Keratinocyte (primary cell): ENCODE measurements around the gene MCOLN2. TPM values are rescaled to one million over a fixed set of nuclear protein-coding genes. Genes with fewer than 3 reads are reported as not detected.

Experiments
- DNase-seq: peaks from one replicate; pipeline ENCODE4 v3.0.0-alpha.2; 2011; ENCODE audit warnings: low read depth, missing footprints, low spot score
- FAIRE-seq: peaks from 2 replicates; lab custom pipeline; 2011; peaks lifted over from hg19 to GRCh38; lab: Jason Lieb, UNC
- H2AFZ ChIP-seq: 2 replicates; pipeline ENCODE4 v1.6.0; 2012; ENCODE audit warnings: low read length, control low read depth, inconsistent platforms; ENCODE audit not compliant: control insufficient read depth
- H3K27ac ChIP-seq: 2 replicates; pipeline ENCODE4 v1.5.1; 2011; ENCODE audit warnings: low read length; ENCODE audit not compliant: control insufficient read depth, insufficient read depth
- H3K27me3 ChIP-seq: 3 replicates; pipeline ENCODE4 v1.6.0; 2011; ENCODE audit warnings: low read length; ENCODE audit not compliant: control insufficient read depth, insufficient read depth; ENCODE audit errors: extremely low read depth
- H3K36me3 ChIP-seq, 2 experiments: 2 replicates in 1 of 2; 3 replicates in 1 of 2; pipeline ENCODE4 v1.5.1; 2011; ENCODE audit warnings: low read length in 2 of 2, mild to moderate bottlenecking in 1 of 2; ENCODE audit not compliant: control insufficient read depth in 2 of 2, insufficient read depth in 2 of 2; ENCODE audit errors: extremely low read depth in 1 of 2
- H3K4me1 ChIP-seq: 3 replicates; pipeline ENCODE4 v1.5.1; 2011; ENCODE audit warnings: low read length; ENCODE audit not compliant: control insufficient read depth, insufficient read depth; ENCODE audit errors: extremely low read depth
- H3K4me2 ChIP-seq: 3 replicates; pipeline ENCODE4 v1.6.0; 2011; ENCODE audit warnings: low read depth, low read length; ENCODE audit not compliant: control insufficient read depth, insufficient read depth; ENCODE audit errors: extremely low read depth
- H3K4me3 ChIP-seq, 3 experiments: fragments of 200-600 bp in 1 of 3; sonication (generic) in 1 of 3; 2 replicates in 2 of 3; 3 replicates in 1 of 3; pipeline ENCODE4 v1.5.1; 2011 to 2016; ENCODE audit warnings: low read length in 3 of 3, mild to moderate bottlenecking in 3 of 3, control low read depth in 2 of 3, inconsistent platforms in 1 of 3, low read depth in 1 of 3, mixed read lengths in 1 of 3, mixed run types in 1 of 3, moderate library complexity in 1 of 3; ENCODE audit not compliant: control insufficient read depth in 2 of 3, insufficient read depth in 2 of 3; ENCODE audit errors: extremely low read depth in 1 of 3
- H3K79me2 ChIP-seq: 2 replicates; pipeline ENCODE4 v1.6.0; 2012; ENCODE audit warnings: low read length; ENCODE audit not compliant: control insufficient read depth, insufficient read depth
- H3K9ac ChIP-seq: 3 replicates; pipeline ENCODE4 v1.6.0; 2011; ENCODE audit warnings: low read length; ENCODE audit not compliant: control insufficient read depth, insufficient read depth; ENCODE audit errors: extremely low read depth
- H3K9me1 ChIP-seq: 3 replicates; pipeline ENCODE4 v1.6.0; 2011; ENCODE audit warnings: low read length; ENCODE audit not compliant: control insufficient read depth, insufficient read depth; ENCODE audit errors: extremely low read depth
- H3K9me3 ChIP-seq: 2 replicates; pipeline ENCODE4 v1.5.1; 2012; ENCODE audit warnings: low read depth, low read length; ENCODE audit not compliant: control insufficient read depth
- H4K20me1 ChIP-seq: 3 replicates; pipeline ENCODE4 v1.6.0; 2011; ENCODE audit warnings: low read length; ENCODE audit not compliant: control insufficient read depth, insufficient read depth; ENCODE audit errors: extremely low read depth
- EZH2 ChIP-seq: IDR thresholded peaks from one replicate; pipeline ENCODE4 v1.6.1; 2012; ENCODE audit warnings: inconsistent platforms, mild to moderate bottlenecking, low read length, moderate library complexity
- dilution Hi-C: fragments of 300-500 bp; cut with MboI; formaldehyde crosslinking; loops from one replicate; pipeline ENCODE4 v1.7.0; 2020; ENCODE audit warnings: low sequenced_read_pairs; ENCODE audit not compliant: extremely low pct_ligation_motif_present
- polyA plus RNA-seq, 5 experiments: library from polyadenylated mRNA; depleted of rRNA in 3 of 5; stranded (reverse) in 3 of 5; stranded (forward) in 1 of 5; unstranded in 1 of 5; fragments of >200 nt; gene quantifications; 1 replicate in 1 of 5; 2 replicates in 3 of 5; 3 replicates in 1 of 5; pipeline versions ENCODE4 v1.2.1 to v1.2.3, GENCODE V29; 2011 to 2012; ENCODE audit warnings: missing spikeins in 2 of 5, low read depth in 1 of 5, low replicate concordance in 1 of 5
- TF ChIP-seq, protein P1 (sequence below), 3 experiments: IDR thresholded peaks in 1 of 3; conservative IDR thresholded peaks in 1 of 3; optimal IDR thresholded peaks in 1 of 3; 2 replicates in 2 of 3; 3 replicates in 1 of 3; pipeline versions ENCODE3 to v1.5.1; 2011; ENCODE audit warnings: low read length in 3 of 3, mild to moderate bottlenecking in 3 of 3, moderate library complexity in 2 of 3, control low read depth in 1 of 3, inconsistent platforms in 1 of 3; ENCODE audit not compliant: insufficient read depth in 2 of 3; ENCODE audit errors: extremely low read depth in 1 of 3

MCOLN2 gene
- polyA plus RNA-seq, 1 donor (not counting 4 experiments of a cell fraction or from before 2014, with no cell fraction given) = 0.14 TPM

DNA sequence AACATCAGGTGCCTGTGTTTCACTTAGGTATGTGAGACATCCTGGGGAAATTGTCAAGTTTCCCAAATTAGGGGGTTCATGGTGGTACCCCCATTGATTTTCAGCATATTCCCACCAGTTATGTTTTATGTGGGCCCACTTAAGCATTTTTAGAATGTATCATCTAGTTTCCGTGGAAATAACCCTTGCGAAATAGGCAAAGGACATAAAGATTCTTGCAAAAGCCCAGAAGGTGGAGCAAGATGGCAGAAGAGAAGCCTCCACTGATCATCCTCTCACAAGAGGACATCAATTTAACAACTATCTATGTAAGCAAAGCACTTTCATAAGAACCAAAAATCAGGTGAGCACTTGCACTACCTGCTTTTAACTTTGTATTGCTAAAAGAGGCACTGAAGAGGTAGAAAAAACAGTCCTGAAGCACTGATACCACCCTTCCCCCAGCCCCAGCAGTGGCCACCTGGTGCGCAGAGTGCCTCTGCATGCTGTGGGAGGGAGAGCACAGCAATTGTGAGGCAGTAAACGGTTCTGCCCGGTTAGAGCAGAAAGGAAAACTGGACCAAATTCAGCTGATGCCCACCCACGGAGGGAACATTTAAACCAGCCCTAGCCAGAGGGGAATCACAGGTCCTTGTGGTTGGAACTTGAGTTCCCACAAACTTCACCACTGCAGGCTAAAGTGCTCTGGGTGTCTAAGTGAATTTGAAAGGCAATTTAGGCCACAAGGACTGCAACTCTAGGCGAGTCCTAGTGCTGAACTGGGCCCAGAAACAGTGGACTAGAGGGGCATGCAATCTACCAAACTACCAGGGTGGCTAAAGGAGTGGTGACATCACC, 23.2 kb downstream of the MCOLN2 start:
- DNase-seq = no peak
- H3K9ac ChIP-seq = no peak overlapping the region
- no peaks in the 10 kb centered on the region for H3K36me3 ChIP-seq
- H3K4me3 ChIP-seq = no peak overlapping the region
- H3K9me1 ChIP-seq = no peaks in the 10 kb centered on the region
- no peak overlapping the region for H3K27ac ChIP-seq
- no peak overlapping the region for H2AFZ ChIP-seq
- no peak for FAIRE-seq
- H3K4me1 ChIP-seq = no peaks in the 10 kb centered on the region
- H3K9me3 ChIP-seq = no peaks in the 10 kb centered on the region
- H3K4me2 ChIP-seq = no peak overlapping the region
- no peaks in the 10 kb centered on the region for H3K27me3 ChIP-seq
- dilution Hi-C loops = no loop called here
- TF ChIP-seq EZH2 = no peak
- TF ChIP-seq, protein P1, sequence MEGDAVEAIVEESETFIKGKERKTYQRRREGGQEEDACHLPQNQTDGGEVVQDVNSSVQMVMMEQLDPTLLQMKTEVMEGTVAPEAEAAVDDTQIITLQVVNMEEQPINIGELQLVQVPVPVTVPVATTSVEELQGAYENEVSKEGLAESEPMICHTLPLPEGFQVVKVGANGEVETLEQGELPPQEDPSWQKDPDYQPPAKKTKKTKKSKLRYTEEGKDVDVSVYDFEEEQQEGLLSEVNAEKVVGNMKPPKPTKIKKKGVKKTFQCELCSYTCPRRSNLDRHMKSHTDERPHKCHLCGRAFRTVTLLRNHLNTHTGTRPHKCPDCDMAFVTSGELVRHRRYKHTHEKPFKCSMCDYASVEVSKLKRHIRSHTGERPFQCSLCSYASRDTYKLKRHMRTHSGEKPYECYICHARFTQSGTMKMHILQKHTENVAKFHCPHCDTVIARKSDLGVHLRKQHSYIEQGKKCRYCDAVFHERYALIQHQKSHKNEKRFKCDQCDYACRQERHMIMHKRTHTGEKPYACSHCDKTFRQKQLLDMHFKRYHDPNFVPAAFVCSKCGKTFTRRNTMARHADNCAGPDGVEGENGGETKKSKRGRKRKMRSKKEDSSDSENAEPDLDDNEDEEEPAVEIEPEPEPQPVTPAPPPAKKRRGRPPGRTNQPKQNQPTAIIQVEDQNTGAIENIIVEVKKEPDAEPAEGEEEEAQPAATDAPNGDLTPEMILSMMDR (optimal IDR thresholded peaks at IDR 0.05 in 1 of 3, IDR thresholded peaks at IDR 0.05 in 1 of 3, conservative IDR thresholded peaks at IDR 0.05 in 1 of 3; ENCODE audit: extremely low read depth in 1 of 3, insufficient read depth in 2 of 3, low read length in 3 of 3) = no peak
- H3K79me2 ChIP-seq = no peaks in the 10 kb centered on the region
- H4K20me1 ChIP-seq = no peaks in the 10 kb centered on the region

DNA sequence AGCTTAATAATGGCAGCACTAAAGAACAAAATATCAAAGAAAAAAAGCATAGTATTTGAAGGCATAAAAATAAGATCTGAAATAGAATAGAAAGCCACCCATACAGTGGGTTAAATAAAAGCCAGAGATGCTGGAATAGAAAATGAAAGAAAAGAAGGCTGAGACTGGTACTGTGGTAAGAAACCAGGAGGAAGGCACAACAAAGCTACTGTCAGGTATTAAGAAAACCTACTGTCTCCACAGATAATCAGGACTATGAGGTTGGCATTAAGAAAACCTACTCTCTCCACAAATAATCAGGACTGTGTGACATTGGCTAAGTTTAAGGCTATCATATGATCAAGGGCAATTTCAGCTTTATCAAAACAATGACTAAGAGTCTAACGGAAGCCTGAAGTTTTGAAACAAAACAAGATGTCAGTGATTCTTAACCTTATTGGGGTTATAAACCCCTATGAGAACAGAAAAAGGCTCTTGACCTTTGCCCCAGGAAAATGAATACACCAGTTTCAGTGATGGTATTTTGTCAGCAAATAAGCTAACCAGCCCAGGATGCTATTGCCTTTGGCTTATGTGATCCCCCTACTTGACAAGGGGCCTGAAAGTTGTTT, 24.4 kb downstream of the MCOLN2 start:
- no peak overlapping the region for H3K4me3 ChIP-seq
- H4K20me1 ChIP-seq = no peaks in the 10 kb centered on the region
- TF ChIP-seq, protein P1 (optimal IDR thresholded peaks at IDR 0.05 in 1 of 3, IDR thresholded peaks at IDR 0.05 in 1 of 3, conservative IDR thresholded peaks at IDR 0.05 in 1 of 3; ENCODE audit: extremely low read depth in 1 of 3, insufficient read depth in 2 of 3, low read length in 3 of 3) = no peak
- TF ChIP-seq EZH2 = no peak
- no peaks in the 10 kb centered on the region for H3K4me1 ChIP-seq
- H2AFZ ChIP-seq = no peak overlapping the region
- H3K4me2 ChIP-seq = no peak overlapping the region
- no peak for DNase-seq
- H3K27me3 ChIP-seq = no peaks in the 10 kb centered on the region
- dilution Hi-C loops = no loop called here
- no peaks in the 10 kb centered on the region for H3K9me3 ChIP-seq
- no peak for FAIRE-seq
- no peak overlapping the region for H3K9ac ChIP-seq
- no peaks in the 10 kb centered on the region for H3K9me1 ChIP-seq
- no peak overlapping the region for H3K27ac ChIP-seq
- no peaks in the 10 kb centered on the region for H3K36me3 ChIP-seq
- H3K79me2 ChIP-seq = no peaks in the 10 kb centered on the region
